Esophagus muscularis mucosa (tissue), 4 donors: ENCODE results near the gene CLEC4F. TPM values are rescaled to one million over a fixed set of nuclear protein-coding genes. Genes with fewer than 3 reads are reported as not detected.
A peak's percentile ranks its signal among the peaks of the same experiment; 100 is the strongest.

ENCODE experiments used
- DNase-seq: peaks from one replicate; pipeline ENCODE4 v3.0.0-alpha.2; 2017; ENCODE audit errors: extremely low spot score
- H3K27ac ChIP-seq, 4 donors: fragments of 200-600 bp; sonication (generic); replicated peaks in 1 of 4; 1 replicate in 3 of 4; 2 replicates in 1 of 4; pipeline ENCODE4 v1.5.1; 2016 to 2019; ENCODE audit warnings: mild to moderate bottlenecking in 1 of 4
- H3K27me3 ChIP-seq, 4 donors: fragments of 200-600 bp; sonication (generic); one replicate each; pipeline versions ENCODE4 v1.5.1 to v1.6.0; 2016 to 2019
- H3K36me3 ChIP-seq, 4 donors: fragments of 200-600 bp; sonication (generic); one replicate each; pipeline ENCODE4 v1.5.1; 2016 to 2019
- H3K4me1 ChIP-seq, 4 donors: fragments of 200-600 bp; sonication (generic); one replicate each; pipeline ENCODE4 v1.5.1; 2016 to 2019
- H3K4me3 ChIP-seq, 4 donors: fragments of 200-600 bp; sonication (generic); 1 replicate in 2 of 4; 2 replicates in 2 of 4; pipeline ENCODE4 v1.5.1; 2016 to 2019; ENCODE audit warnings: mild to moderate bottlenecking in 4 of 4, moderate library complexity in 1 of 4
- H3K9me3 ChIP-seq, 4 donors: fragments of 200-600 bp; sonication (generic); 1 replicate in 3 of 4; 2 replicates in 1 of 4; pipeline ENCODE4 v1.5.1; 2016 to 2019
- EP300 ChIP-seq: sonication (generic); formaldehyde crosslinking; IDR thresholded peaks from one replicate; pipeline ENCODE4 v1.6.1; 2017; ENCODE audit warnings: antibody characterized with exemption
- POLR2A ChIP-seq: fragments of 450-650 bp; IDR thresholded peaks from one replicate; pipeline ENCODE4 v1.6.1; 2017; ENCODE audit warnings: antibody characterized with exemption, moderate library complexity, mild to moderate bottlenecking, low read depth
- POLR2AphosphoS5 ChIP-seq, 2 donors: sonication (generic); formaldehyde crosslinking; IDR thresholded peaks; one replicate each; pipeline ENCODE4 v1.6.1; 2017; ENCODE audit warnings: antibody characterized with exemption in 2 of 2
- WGBS: methylation state at CpG from one replicate; pipeline ENCODE4 v1.1.5; 2018; 5-methylcytosine and 5-hydroxymethylcytosine counted together
- intact Hi-C: fragments of 100-400 bp; cut with DNase I; formaldehyde crosslinking; loops from one replicate; pipeline ENCODE4 v1.15.1; 2023
- total RNA-seq, 4 donors: library from RNA; depleted of rRNA; stranded (reverse); fragments of >200 nt; gene quantifications; one replicate each; pipeline versions ENCODE4 v1.1.0 to v1.2.1, GENCODE V29; 2016
- TF ChIP-seq, protein P1 (sequence below), 3 experiments: fragments of 200-600 bp in 2 of 3; fragments of 450-650 bp in 1 of 3; sonication (generic) in 2 of 3; IDR thresholded peaks; one replicate each; pipeline ENCODE4 v1.5.1; 2017 to 2019; ENCODE audit warnings: antibody characterized with exemption in 3 of 3, mild to moderate bottlenecking in 2 of 3, moderate library complexity in 1 of 3

Gene CLEC4F
- total RNA-seq, 4 donors from 2014 or later = 0.13 to 0.63 (median 0.42) TPM; not detected in 1

DNA sequence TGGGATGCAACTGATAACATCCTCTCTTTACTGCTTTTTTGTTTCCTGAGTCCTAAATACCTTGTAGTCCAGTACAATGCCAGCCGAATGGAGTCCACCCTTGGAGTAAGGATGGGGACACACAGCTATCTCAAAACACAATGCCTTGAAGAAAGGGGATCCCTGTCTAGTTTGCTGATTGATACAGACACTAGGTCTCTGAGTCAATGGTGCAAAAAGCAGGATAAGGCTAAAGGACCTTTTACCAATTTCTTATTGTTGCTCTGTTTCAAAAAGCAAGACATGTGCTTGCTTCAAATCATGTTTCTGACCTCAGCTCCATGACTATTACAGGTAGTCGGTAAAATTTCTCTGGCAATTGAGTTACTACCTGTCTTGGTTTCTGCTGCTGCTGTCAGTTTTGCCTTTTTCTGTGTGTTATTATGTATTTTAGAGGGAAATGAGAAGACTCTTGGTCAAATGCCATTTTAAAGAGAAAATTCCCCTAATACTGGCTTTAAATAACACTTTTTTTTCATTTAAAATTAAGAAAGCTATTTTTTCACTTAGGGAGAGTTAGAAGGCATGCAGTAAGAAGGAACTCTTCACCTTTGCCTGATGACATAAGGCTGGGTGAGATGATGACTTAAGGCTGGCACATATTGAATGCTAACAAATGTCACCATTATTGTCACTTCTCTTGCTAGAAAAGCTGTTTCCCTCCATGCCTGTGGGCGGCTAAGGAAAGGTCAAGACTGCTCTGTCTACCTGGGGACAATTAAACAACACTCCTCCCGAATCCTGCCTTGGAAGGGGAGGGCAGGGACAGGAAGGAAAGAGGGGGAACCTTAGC is 25.0 kb downstream of the CLEC4F start:
- Histone ChIP-seq H3K36me3 (no peaks in the 10 kb centered on the region), H3K27me3 (peaks cover 0 to 28% (median 4%) of the 10 kb centered on the region in 4 donors), H3K27ac (no peak overlapping the region), H3K9me3 (peaks cover 0 to 13% (median 5%) of the 10 kb centered on the region in 4 donors), H3K4me1 (peaks cover 0 to 5% (median 4%) of the 10 kb centered on the region in 4 donors), H3K4me3 (no peak overlapping the region)
- no peak for DNase-seq
- WGBS = 76% methylated on average over 4 of the region's 4 CpGs
- intact Hi-C loops = no loop called here
- TF ChIP-seq POLR2A = no peak
- TF ChIP-seq, protein P1, sequence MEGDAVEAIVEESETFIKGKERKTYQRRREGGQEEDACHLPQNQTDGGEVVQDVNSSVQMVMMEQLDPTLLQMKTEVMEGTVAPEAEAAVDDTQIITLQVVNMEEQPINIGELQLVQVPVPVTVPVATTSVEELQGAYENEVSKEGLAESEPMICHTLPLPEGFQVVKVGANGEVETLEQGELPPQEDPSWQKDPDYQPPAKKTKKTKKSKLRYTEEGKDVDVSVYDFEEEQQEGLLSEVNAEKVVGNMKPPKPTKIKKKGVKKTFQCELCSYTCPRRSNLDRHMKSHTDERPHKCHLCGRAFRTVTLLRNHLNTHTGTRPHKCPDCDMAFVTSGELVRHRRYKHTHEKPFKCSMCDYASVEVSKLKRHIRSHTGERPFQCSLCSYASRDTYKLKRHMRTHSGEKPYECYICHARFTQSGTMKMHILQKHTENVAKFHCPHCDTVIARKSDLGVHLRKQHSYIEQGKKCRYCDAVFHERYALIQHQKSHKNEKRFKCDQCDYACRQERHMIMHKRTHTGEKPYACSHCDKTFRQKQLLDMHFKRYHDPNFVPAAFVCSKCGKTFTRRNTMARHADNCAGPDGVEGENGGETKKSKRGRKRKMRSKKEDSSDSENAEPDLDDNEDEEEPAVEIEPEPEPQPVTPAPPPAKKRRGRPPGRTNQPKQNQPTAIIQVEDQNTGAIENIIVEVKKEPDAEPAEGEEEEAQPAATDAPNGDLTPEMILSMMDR (IDR thresholded peaks at IDR 0.05) = no peak
- no peak for TF ChIP-seq POLR2AphosphoS5 (IDR thresholded peaks at IDR 0.05)
- no peak for TF ChIP-seq EP300

DNA sequence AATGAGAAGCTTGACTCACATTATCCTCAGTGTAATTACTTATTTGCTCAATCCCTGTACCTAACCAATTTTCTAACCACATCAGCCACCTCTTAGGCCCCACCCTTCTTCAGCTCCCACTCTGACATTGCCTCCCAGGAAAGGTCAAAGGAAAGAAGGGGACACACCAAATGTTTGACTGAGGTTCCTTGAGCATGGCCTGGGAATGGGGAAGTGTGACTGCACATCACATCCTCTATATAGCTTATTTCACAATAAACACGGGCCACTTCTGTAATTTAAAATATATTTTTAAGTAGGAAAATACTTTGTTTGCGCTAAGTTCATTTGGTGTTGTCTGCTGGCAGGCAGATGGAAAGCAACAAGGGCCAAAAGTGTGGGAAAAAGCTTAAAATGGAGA is 26.9 kb downstream of the CLEC4F start:
- Histone ChIP-seq H3K4me3 (no peak overlapping the region), H3K9me3 (no peaks in the 10 kb centered on the region), H3K27ac (no peak overlapping the region), H3K27me3 (peaks cover 0 to 41% (median 12%) of the 10 kb centered on the region in 4 donors), H3K4me1 (peaks cover 8 to 17% (median 15%) of the 10 kb centered on the region in 4 donors), H3K36me3 (no peaks in the 10 kb centered on the region)
- WGBS = 74% methylated on average over 2 of the region's 2 CpGs
- no peak for DNase-seq
- intact Hi-C loops = no loop called here
- TF ChIP-seq EP300 = no peak
- TF ChIP-seq POLR2AphosphoS5 (IDR thresholded peaks at IDR 0.05) = no peak
- TF ChIP-seq POLR2A = no peak

DNA sequence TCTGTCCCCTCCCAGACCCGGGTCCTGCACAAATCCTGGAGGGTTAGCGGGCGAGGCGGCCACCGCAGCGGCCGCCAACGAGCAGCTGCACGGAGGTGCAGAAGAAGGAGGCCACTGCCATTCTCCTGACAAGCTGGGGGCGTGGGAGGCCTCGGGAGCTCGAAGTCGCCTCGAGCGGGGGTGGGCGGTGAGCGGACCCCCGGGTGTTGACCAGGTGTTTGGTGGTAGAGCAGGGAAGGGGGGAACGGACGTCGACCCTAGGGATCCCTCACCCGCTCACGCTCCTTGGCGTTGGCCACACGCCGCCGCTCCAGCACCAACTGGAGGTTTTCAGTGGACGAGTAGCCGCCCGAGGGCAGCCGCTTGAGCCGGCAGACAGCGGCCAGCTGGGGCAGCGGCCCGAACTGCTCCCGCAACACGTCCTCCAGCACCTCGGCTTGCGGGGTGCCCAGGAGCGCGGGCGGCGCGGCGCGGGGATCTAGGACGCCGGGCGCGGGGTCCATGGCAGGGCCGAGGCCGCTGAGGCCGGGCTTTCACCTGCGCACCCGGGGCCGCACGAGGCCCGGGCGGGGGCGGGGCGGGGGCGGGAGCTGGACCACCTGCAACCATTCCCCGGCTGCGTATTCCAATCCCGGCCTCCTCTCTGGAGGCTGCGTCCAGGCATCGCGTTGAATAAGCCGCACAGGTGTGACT is 30.1 kb downstream of the CLEC4F start, which contains the start of gene FIGLA:
TSS of gene FIGLA (minus strand) at position 508 of the 693 bp plus-strand sequence. CDS start at position 503, 5 bp downstream.
- intact Hi-C loops = no loop called here
- no peak for DNase-seq
- H3K4me3 ChIP-seq = peak within 1 kb of the TSS; percentile 33 to 46 (median 37)
- no peaks in the 10 kb centered on the region for H3K36me3 ChIP-seq
- H3K27ac ChIP-seq = no peak within 1 kb of the TSS
- 2% methylated on average over 21 of the region's 69 CpGs for WGBS
- H3K27me3 ChIP-seq = peaks cover 0 to 67% (median 15%) of the 10 kb centered on the region in 4 donors
- H3K9me3 ChIP-seq = no peaks in the 10 kb centered on the region
- no peak for TF ChIP-seq POLR2A
- TF ChIP-seq, protein P1 (IDR thresholded peaks at IDR 0.05) = no peak
- no peak for TF ChIP-seq EP300
- no peak for TF ChIP-seq POLR2AphosphoS5 (IDR thresholded peaks at IDR 0.05)
- H3K4me1 ChIP-seq = peaks cover 8 to 17% (median 15%) of the 10 kb centered on the region in 4 donors

DNA sequence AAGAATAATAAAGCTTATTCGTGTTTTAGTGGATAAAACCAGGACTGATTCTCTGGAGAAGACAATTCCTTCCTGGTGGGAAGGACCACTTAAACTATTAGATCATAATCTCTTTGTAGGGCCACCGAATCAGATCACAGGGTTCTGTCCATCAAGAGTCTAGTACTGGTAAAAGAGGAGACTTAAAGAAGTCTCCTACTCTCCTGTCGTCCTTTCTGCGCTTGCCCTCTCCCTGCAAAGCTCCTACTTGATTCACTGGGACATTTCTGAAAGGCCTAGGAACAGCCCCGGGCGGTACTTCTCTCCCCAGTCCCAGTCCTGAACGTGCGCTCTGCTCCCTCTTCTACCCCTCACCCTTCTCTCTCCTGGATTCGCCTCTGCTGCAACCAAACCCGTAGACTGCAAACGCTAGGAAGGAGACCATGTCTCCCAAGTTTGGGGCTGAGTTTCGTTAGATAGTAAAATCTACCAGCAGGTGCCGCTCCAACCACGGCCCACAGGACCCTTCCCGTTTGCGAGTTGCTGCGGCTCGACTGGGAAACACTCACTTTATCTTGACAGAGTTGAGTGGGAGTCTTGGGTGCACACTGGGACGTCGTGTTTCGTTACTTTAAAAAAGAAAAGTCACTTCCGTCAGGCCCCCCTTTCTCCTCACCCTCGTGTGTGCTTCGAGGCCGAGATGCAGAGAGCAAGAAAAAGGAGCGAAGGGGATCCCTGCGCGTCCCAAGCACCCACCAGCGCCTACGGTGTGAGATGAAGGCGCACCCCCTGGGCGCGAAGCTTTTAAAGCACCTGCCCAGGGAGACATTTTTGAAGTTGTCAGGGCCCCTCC is 30.9 kb downstream of the CLEC4F start:
- Histone ChIP-seq H3K9me3 (no peaks in the 10 kb centered on the region), H3K27me3 (peaks cover 0 to 67% (median 15%) of the 10 kb centered on the region in 4 donors), H3K36me3 (no peaks in the 10 kb centered on the region), H3K27ac (no peak overlapping the region), H3K4me1 (peaks cover 8 to 17% (median 15%) of the 10 kb centered on the region in 4 donors), H3K4me3 (peak overlapping the region; percentile 33 to 46 (median 37))
- intact Hi-C loops = no loop called here
- no peak for DNase-seq
- 4% methylated on average over 32 of the region's 33 CpGs for WGBS
- TF ChIP-seq POLR2A (no peak), EP300 (no peak)
- TF ChIP-seq, protein P1 (IDR thresholded peaks at IDR 0.05) = peak; percentile 18 to 51 (median 38)
